Islet of Langerhans (tissue), 1 donor: ENCODE data around the gene TTF1.

Source experiments
- FAIRE-seq: peaks from one replicate; lab custom pipeline; 2011; peaks lifted over from hg19 to GRCh38; lab: Jason Lieb, UNC

TTF1 gene

DNA sequence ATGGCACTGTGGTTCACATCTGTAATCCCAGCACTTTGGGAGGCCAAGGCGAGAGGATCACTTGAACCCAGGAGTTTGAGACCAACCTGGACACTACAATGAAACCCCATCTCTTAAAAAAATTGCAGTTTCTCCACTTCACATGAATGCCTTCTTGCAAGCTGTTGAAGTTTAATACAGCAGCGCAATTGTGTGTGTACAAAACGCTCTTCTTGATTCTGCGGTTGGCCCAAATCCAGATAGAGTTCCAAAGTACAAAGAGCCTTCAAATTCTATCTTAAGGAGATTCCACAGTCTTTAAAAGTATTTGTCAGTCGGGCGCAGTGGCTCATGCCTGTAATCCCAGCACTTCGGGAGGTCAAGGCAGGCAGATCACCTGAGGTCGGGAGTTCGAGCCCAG lies 42.6 kb downstream of the TTF1 start:
- FAIRE-seq = no peak

DNA sequence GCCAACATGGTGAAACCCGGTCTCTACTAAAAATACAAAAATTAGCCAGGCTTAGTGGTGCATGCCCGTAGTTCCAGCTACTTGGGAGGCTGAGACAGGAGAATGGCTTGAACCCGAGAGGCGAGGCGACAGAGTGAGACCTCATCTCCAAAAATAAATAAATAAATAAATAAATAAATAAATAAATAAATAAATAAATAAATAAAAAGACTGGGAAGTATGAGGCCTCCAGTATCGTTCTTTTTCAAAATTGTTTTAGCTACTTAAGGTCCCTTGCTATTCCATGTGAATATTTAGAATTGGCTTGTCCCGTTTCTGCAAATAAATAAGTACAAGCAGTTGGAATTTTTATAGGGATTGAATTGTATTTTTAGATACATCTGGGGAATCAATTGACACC lies 48.9 kb downstream of the TTF1 start:
- no peak for FAIRE-seq

DNA sequence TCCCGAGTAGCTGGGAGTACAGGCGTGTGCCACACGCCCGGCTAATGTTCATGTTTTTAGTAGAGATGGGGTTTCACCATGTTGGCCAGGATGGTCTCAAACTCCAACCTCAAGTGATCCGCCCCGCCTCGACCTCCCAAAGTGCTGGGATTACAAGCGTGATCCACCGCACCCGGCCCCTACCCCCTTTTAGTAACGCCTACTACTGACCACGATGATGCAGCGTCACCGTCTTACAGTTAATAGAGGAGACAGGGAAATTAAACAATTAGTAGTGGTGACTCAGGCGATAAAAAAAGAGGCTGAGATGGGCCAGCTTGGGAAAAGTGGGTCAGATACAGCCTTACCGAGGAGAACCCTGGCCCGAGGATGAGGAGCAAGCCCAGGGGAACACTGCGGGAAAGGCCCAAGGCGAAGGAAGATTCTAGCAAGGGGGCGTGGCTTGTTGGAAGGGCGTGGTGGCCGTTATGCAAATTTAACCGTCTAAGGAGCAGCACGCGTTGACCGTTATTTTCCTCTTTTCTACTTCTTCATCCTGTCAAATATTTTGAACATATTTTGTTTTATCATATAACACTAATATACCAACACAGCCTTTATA lies 50.2 kb downstream of the TTF1 start:
- no peak for FAIRE-seq

DNA sequence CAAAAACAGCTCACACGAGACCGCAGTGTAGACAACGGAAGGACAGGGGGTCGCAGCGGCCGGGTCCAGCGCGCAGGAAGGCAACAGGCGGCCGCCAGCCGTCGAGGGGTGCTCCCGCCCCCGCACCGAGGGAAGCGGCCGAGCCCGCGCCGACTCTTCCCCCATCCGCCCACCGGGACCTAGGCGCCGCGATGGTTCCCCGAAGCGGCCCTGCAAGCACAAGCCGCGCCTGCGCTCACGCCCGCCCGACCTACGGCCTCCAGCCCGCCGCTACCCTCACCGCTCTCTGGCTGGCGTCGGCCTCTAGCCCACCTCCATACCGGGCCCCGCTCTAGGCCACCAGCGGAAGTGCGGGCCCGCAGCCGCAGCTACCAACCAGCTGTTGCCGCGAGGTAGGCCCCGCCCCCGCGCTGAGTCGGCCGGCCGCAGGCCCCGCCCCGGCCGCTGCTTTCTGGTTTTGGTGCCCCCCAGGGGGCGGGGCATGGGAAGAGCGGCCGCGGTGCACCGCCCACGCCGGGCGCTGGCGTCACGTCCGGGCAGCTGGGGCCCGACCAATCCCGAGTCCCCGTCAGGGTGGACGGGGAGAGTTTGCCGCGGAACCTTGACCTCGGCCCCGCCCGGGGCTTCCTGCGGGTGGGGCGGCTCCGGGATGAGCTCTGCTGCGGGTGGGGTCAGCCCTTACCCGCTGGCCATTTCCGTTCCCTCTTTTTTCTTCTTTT lies 51.8 kb downstream of the TTF1 start, which contains the start of gene SETX:
TSS of gene SETX (minus strand) at position 350 of the 719 bp plus-strand sequence. CDS start 5,558 bp downstream, outside the sequence.
- no peak for FAIRE-seq

DNA sequence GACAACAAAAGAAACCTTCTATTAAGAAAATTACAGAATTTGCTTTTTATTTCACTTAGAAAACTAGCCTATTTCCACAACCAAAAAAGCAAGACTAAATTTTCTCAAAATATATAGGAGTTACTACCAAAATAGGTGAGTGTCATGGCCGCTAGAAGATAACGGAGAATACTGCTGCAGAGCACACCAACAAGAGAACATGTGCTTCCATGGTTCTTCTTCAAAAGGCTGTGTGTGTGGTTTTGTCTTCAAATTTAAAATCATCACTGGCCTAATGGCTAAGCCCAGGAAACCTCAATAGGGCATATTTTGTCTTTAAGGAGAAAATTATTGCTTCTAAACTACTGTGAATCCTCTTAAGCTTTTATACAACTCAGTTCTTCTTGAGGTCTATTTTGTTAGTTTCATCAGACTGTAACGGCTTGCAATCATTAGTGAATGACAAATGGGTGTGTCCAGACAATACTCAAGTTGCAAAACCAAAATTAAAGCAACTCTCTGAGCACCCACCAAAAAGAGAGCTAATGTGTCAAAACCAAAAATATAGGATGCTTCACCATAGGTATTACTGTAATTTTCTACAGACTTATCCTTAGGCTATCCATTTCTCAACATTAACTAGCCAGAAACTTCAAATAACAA lies 55.1 kb downstream of the TTF1 start:
- no peak for FAIRE-seq

DNA sequence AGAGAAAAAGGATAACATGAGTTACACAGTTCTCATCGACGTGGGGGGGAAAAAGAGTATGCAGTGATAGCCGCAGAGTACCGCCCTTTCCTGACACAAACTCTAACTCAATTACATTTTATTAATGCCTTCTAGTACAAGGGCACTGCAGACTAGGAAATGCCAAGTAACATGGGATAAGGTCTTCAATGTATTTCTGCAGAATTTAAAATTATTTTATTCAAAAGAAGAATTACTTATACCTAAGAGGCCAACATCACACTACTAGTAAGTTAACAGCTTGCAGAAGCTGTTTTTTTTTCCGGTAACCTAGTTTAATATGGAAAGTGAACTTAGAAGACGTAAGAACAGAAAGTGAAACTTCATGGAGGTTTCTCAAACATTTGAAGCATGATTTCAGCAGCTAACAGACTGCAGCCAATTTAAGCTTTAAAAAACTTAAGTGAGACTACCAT lies 55.8 kb downstream of the TTF1 start:
- FAIRE-seq = no peak

DNA sequence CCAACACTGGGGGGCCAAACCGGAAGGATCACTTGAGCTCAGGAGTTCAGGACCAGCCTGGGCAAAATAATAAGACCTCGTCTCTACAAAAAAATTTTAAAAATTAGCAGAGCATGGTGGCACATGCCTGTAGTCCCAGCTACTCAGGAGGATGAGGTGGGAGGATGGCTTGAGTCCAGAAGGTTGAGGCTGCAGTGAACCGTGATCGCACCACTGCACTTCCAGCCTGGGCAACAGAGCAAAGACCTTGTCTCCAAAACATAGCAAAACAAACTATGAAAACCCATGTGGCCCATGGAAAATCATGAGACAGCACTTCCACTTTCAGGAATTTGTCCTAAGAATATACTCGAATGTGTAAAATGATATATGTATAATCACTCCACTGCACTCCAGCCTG lies 58.0 kb downstream of the TTF1 start:
- FAIRE-seq = no peak

DNA sequence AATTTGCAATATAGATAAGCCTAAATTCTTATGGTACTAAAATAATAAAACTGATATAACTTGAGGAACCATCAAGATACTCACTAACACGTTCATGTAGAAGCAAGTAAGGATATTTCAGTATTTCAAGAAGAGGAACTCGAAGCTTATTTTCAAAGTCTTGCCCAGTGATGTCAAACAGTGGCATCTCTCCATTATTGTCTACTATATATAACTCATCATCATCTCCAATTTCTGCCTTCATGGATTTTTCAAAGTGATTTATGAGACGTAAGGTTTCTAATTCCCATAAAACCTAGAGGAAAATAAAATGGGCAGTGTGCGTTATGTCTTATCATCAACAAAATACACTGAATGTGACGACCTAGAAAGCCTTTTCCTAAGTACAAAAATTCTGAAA lies 60.5 kb downstream of the TTF1 start:
- FAIRE-seq = no peak

DNA sequence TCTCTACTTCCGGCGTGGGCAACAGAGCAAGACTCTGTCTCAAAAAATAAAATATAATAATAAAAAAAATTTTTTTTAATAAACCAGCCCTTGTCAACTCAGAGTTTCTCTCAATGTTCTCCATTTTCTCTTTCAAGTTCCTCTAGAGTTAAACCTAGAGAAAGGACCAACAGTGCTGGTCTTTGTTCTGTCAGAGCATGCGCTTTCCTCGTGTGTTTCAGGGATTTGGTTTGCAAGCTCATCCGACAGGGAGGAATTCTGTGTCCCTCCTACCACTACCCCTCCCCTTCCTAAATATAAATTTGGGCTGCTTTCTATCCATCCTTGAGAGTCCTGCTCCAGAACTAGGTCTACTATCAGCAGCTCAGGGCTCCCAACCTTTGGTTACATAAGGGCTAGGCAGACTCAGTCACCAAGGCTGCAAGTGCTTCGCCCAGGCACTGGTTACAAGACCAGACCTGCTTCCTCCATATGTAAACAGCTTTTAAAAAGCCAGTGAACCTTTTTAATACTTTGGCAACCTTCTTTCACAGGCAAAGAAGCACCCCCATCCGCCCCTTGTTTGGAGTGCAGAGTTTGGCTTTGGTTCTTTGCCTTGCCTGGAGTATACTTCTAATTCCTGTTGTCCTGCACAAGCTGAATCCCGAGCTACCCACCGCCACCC lies 65.3 kb downstream of the TTF1 start:
- FAIRE-seq = no peak

DNA sequence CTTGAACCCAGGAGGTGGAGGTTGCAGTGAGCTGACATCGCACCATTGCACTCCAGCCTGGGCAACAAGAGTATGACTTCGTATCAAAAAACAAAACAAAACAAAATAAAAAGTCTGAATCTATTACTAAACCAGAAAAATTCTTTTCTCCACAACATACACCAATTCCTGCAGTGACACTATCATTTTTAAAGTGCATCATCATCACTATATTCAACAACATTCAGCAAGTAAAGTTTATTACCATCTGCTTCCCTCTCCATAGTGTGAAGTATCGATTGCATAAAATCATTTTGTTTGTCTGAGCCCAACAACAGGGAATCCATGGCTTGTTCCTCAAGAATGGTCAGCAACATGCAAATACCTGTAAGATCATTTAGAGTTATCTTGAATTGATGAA lies 72.3 kb downstream of the TTF1 start:
- no peak for FAIRE-seq

DNA sequence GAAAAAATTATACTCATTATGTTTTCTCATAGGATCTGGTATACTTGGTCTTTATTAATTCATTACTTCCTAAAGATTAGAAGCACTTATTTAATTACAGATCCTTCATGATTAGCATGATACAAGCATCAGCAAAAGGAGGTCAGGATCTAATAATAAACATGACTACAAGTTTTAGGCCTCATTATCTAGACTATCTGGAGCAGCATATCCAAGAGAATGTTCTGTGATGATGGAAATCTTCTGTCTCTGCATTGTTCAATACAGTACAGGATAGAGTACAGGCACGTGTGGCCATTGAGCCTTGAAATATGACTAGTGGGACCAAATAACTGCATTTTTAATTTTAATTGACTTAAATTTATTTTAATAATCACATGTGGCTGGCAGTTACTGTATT lies 73.1 kb downstream of the TTF1 start:
- no peak for FAIRE-seq

DNA sequence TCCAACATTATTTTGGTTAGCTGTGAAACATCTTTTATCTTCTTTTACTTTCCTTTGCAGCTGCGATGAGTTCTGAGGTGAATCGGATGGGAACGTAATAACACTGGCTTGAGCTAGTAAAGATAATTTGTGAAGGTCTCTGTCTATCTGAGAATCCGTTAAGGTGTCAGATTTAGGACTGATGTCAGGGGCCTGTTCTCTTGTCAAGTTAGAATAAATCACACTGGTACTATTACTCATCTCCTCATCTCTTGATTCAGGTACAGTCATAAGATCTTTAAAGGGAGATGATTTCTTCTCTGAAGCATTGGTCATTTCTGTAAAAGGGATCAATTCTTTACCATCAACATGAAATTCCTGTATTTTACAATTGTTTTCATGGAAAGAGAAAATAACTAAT lies 78.1 kb downstream of the TTF1 start:
- no peak for FAIRE-seq

DNA sequence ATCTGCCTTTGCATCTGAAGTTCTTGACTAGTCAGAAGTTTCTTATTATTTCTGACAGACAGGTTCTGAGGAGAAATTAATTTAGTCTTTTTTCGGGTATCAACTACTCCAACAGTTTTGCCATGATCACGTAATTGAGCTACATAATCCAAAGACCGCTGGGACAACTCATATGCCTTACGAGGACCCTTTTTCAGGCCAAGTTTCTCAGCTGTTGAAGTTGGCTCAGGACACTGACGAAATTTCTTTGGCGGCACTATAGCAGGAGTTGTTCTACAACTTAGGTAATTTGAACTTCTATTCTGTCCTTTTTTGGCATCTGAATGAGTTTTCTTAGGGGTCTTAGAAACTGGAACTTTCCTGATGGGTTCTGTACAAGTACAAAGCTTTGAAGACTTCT lies 79.1 kb downstream of the TTF1 start:
- no peak for FAIRE-seq
